Measurements from ENCODE around the gene CCSER1.

DNA sequence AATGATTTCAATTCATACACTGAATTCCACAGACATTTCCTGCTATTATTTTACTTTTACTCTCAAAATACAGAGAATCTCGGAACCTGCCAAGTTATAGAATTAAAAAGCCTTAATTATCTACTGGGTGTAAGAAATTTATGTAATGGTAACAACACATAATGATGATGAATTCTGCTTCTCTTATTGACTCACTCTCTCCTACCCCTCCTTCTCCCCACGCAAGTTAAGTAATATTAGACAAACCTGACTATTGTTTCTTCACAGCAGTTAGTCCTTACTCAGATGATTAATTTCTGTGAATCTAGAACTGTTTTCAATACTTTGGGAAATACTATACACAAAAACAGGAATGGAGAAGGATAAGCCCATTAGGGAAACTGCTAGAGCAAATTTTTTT, 762.0 kb downstream of the CCSER1 start:
- TF ChIP-seq, protein P1, sequence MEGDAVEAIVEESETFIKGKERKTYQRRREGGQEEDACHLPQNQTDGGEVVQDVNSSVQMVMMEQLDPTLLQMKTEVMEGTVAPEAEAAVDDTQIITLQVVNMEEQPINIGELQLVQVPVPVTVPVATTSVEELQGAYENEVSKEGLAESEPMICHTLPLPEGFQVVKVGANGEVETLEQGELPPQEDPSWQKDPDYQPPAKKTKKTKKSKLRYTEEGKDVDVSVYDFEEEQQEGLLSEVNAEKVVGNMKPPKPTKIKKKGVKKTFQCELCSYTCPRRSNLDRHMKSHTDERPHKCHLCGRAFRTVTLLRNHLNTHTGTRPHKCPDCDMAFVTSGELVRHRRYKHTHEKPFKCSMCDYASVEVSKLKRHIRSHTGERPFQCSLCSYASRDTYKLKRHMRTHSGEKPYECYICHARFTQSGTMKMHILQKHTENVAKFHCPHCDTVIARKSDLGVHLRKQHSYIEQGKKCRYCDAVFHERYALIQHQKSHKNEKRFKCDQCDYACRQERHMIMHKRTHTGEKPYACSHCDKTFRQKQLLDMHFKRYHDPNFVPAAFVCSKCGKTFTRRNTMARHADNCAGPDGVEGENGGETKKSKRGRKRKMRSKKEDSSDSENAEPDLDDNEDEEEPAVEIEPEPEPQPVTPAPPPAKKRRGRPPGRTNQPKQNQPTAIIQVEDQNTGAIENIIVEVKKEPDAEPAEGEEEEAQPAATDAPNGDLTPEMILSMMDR (IDR thresholded peaks at IDR 0.05), result no peak
- TF ChIP-seq TCF7L2 (IDR thresholded peaks at IDR 0.05; ENCODE audit: low read depth, low read length), result no peak
